Measurements from ENCODE around the gene LYPD6B.

LYPD6B gene

GRCh38 chr2:149205143-149205542 is 166.6 kb downstream of the LYPD6B start:
- H3K4me3 ChIP-seq (IDR thresholded peaks at IDR 0.05; ENCODE audit: insufficient read depth, low read depth, low read length): no peak overlapping the region
- no peak overlapping the region for H3K27ac ChIP-seq
- H2AFZ ChIP-seq (ENCODE audit: low read depth): no peak overlapping the region
- no peaks in the 10 kb centered on the region for H3K27me3 ChIP-seq (ENCODE audit: insufficient read depth, low read depth)
- H3K4me1 ChIP-seq (ENCODE audit: low read depth, poor library complexity, severe bottlenecking): no peaks in the 10 kb centered on the region
- no peaks in the 10 kb centered on the region for H4K20me1 ChIP-seq (ENCODE audit: insufficient read depth)
- no peaks in the 10 kb centered on the region for H3K36me3 ChIP-seq (ENCODE audit: insufficient read depth)
- no peak overlapping the region for H3K9ac ChIP-seq
- H3K79me2 ChIP-seq (ENCODE audit: insufficient read depth, low read depth): no peaks in the 10 kb centered on the region
- TF ChIP-seq CTCF (conservative IDR thresholded peaks at IDR 0.05; ENCODE audit: low read depth, low read length): no peak
- H3K4me2 ChIP-seq: no peak overlapping the region

DNA sequence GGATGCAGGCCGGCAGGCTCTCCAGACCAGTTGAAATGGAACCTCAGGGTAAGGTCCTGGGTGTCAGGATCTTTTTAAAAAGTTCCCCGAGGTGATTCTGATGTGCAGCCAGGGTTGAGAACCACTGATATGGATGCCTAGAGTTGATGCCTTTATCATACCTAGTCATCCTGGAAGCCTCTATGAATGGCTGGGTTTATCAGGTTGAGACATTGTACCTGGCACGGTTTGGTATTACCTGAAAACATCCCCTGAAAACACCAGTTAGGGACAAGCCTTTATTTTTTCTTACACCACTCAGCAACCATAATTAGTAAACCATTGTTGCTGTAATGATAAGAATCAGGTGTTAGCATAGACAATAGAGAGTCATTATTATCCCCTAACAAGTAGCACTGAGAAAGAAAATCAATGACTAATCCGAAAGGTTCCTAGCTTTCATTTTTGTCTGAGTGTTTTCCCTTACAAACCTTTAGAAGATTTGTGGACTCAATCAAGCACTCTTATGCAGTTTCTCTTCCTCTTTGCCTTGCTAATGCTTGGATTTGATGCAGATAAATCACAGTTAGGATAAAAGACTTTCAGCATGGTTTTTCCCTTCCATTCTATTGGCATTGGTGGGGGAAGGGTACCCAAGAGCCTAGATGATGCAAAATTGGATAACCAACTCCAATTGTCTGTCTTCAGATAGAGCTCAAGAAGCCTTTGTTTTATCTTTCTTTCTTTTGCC is 175.4 kb downstream of the LYPD6B start:
- TF ChIP-seq CTCF (conservative IDR thresholded peaks at IDR 0.05; ENCODE audit: low read depth, low read length): no peak
- H3K27ac ChIP-seq: no peak overlapping the region
- no peaks in the 10 kb centered on the region for H3K4me1 ChIP-seq (ENCODE audit: low read depth, poor library complexity, severe bottlenecking)
- no peak overlapping the region for H2AFZ ChIP-seq (ENCODE audit: low read depth)
- no peaks in the 10 kb centered on the region for H3K79me2 ChIP-seq (ENCODE audit: insufficient read depth, low read depth)
- no peaks in the 10 kb centered on the region for H4K20me1 ChIP-seq (ENCODE audit: insufficient read depth)
- H3K9ac ChIP-seq: no peak overlapping the region
- H3K4me3 ChIP-seq (IDR thresholded peaks at IDR 0.05; ENCODE audit: insufficient read depth, low read depth, low read length): no peak overlapping the region
- H3K27me3 ChIP-seq (ENCODE audit: insufficient read depth, low read depth): no peaks in the 10 kb centered on the region
- H3K4me2 ChIP-seq: no peak overlapping the region
- no peaks in the 10 kb centered on the region for H3K36me3 ChIP-seq (ENCODE audit: insufficient read depth)

DNA sequence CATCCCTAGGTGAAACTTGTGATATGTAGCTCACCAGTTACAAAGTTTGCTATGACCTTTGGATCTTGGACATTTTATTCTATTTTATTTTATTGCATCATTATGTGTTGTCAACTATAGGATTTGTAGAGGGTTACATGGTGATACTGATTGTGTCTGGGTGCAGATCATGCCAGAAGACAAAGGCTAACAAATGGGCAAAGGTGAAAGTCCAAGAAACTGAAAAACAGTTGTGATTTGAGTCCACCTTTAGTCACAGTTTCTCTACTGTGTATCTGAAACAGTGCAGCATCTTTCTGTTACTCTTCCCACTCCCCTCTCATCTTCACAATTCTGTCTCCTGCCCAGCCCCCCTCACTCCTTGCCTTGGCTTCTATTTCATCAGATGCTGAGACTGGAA is 180.0 kb downstream of the LYPD6B start:
- Histone ChIP-seq H3K36me3 (ENCODE audit: insufficient read depth) (no peaks in the 10 kb centered on the region), H3K27me3 (ENCODE audit: insufficient read depth, low read depth) (no peaks in the 10 kb centered on the region), H3K79me2 (ENCODE audit: insufficient read depth, low read depth) (no peaks in the 10 kb centered on the region), H4K20me1 (ENCODE audit: insufficient read depth) (no peaks in the 10 kb centered on the region), H3K27ac (no peak overlapping the region), H3K9ac (no peak overlapping the region), H3K4me3 (IDR thresholded peaks at IDR 0.05; ENCODE audit: insufficient read depth, low read depth, low read length) (no peak overlapping the region), H3K4me1 (ENCODE audit: low read depth, poor library complexity, severe bottlenecking) (no peaks in the 10 kb centered on the region), H2AFZ (ENCODE audit: low read depth) (no peak overlapping the region), H3K4me2 (no peak overlapping the region)
- TF ChIP-seq CTCF (conservative IDR thresholded peaks at IDR 0.05; ENCODE audit: low read depth, low read length): no peak

GRCh38 chr2:149219856-149220255 is 181.4 kb downstream of the LYPD6B start:
- H2AFZ ChIP-seq (ENCODE audit: low read depth): no peak overlapping the region
- H4K20me1 ChIP-seq (ENCODE audit: insufficient read depth): no peaks in the 10 kb centered on the region
- no peak overlapping the region for H3K9ac ChIP-seq
- no peaks in the 10 kb centered on the region for H3K79me2 ChIP-seq (ENCODE audit: insufficient read depth, low read depth)
- no peaks in the 10 kb centered on the region for H3K27me3 ChIP-seq (ENCODE audit: insufficient read depth, low read depth)
- no peaks in the 10 kb centered on the region for H3K36me3 ChIP-seq (ENCODE audit: insufficient read depth)
- no peak overlapping the region for H3K4me2 ChIP-seq
- no peaks in the 10 kb centered on the region for H3K4me1 ChIP-seq (ENCODE audit: low read depth, poor library complexity, severe bottlenecking)
- H3K4me3 ChIP-seq (IDR thresholded peaks at IDR 0.05; ENCODE audit: insufficient read depth, low read depth, low read length): no peak overlapping the region
- H3K27ac ChIP-seq: no peak overlapping the region
- TF ChIP-seq CTCF (conservative IDR thresholded peaks at IDR 0.05; ENCODE audit: low read depth, low read length): no peak

Data from KMS-11 (cell line).